ENCODE results near the gene TAPBP. TPM values are rescaled to one million over a fixed set of nuclear protein-coding genes. Genes with fewer than 3 reads are reported as not detected.

Gene TAPBP
- total and polyA plus RNA-seq, 9 of the 15 experiments (the other 6 are each of a cell fraction or from before 2014, with no cell fraction given): 5.6 to 74.0 (median 22.3) TPM

DNA sequence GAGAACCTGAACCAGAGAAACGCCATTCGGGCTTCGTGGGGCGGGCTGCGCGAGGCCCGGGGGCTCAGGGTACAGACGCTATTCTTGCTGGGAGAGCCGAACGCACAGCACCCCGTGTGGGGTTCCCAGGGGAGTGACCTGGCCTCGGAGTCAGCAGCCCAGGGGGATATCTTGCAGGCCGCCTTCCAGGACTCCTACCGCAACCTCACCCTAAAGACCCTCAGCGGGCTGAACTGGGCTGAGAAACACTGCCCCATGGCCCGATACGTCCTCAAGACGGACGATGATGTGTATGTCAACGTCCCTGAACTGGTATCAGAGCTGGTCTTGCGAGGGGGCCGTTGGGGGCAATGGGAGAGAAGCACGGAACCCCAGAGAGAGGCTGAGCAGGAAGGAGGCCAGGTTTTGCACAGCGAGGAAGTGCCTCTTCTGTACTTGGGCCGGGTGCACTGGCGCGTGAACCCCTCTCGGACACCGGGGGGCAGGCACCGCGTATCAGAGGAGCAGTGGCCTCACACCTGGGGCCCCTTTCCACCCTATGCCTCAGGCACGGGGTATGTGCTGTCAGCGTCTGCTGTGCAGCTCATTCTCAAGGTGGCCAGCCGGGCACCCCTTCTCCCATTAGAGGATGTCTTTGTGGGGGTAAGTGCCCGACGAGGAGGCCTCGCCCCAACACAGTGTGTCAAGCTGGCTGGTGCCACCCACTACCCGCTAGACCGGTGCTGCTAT is 36.1 kb downstream of the TAPBP start (continued):
- TF ChIP-seq HDAC2 (IDR thresholded peaks at IDR 0.05): no peak
- TF ChIP-seq GABPB2 (CRISPR knock-in tag; conservative IDR thresholded peaks at IDR 0.05): no peak
- TF ChIP-seq KHSRP (IDR thresholded peaks at IDR 0.05): no peak
- TF ChIP-seq ZNF311 (CRISPR knock-in tag; IDR thresholded peaks at IDR 0.05): no peak
- TF ChIP-seq, protein P1, sequence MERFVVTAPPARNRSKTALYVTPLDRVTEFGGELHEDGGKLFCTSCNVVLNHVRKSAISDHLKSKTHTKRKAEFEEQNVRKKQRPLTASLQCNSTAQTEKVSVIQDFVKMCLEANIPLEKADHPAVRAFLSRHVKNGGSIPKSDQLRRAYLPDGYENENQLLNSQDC (CRISPR knock-in tag; IDR thresholded peaks at IDR 0.05): no peak
- no peak for TF ChIP-seq ZNF668 (CRISPR knock-in tag; IDR thresholded peaks at IDR 0.05)
- TF ChIP-seq, protein P2, sequence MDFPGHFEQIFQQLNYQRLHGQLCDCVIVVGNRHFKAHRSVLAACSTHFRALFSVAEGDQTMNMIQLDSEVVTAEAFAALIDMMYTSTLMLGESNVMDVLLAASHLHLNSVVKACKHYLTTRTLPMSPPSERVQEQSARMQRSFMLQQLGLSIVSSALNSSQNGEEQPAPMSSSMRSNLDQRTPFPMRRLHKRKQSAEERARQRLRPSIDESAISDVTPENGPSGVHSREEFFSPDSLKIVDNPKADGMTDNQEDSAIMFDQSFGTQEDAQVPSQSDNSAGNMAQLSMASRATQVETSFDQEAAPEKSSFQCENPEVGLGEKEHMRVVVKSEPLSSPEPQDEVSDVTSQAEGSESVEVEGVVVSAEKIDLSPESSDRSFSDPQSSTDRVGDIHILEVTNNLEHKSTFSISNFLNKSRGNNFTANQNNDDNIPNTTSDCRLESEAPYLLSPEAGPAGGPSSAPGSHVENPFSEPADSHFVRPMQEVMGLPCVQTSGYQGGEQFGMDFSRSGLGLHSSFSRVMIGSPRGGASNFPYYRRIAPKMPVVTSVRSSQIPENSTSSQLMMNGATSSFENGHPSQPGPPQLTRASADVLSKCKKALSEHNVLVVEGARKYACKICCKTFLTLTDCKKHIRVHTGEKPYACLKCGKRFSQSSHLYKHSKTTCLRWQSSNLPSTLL (IDR thresholded peaks at IDR 0.05): no peak
- peak in 1 of 2 experiments; percentile 21; a peak in 1 of 4 replicates for TF ChIP-seq RAD21 (CRISPR knock-in tag; conservative IDR thresholded peaks at IDR 0.05 in 1 of 2, IDR thresholded peaks at IDR 0.05 in 1 of 2)
- TF ChIP-seq PTBP1 (IDR thresholded peaks at IDR 0.05; ENCODE audit: low read depth, low read length): 0 out of 2 replicates have a peak, but pooled peaks have one; percentile 35
- no peak for TF ChIP-seq FOXA1 (IDR thresholded peaks at IDR 0.05; ENCODE audit: borderline replicate concordance)
- no peak for TF ChIP-seq JUND (IDR thresholded peaks at IDR 0.05; ENCODE audit: borderline replicate concordance, low read depth, low read length)
- no peak for TF ChIP-seq JUND (tag; IDR thresholded peaks at IDR 0.05; ENCODE audit: borderline replicate concordance, low read depth, low read length)
- TF ChIP-seq HNRNPLL (IDR thresholded peaks at IDR 0.05; ENCODE audit: low read depth, low read length, poor library complexity, severe bottlenecking): no peak
- TF ChIP-seq, protein P3, sequence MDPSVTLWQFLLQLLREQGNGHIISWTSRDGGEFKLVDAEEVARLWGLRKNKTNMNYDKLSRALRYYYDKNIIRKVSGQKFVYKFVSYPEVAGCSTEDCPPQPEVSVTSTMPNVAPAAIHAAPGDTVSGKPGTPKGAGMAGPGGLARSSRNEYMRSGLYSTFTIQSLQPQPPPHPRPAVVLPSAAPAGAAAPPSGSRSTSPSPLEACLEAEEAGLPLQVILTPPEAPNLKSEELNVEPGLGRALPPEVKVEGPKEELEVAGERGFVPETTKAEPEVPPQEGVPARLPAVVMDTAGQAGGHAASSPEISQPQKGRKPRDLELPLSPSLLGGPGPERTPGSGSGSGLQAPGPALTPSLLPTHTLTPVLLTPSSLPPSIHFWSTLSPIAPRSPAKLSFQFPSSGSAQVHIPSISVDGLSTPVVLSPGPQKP (CRISPR knock-in tag; IDR thresholded peaks at IDR 0.05): no peak
- TF ChIP-seq KLF10 (CRISPR knock-in tag; IDR thresholded peaks at IDR 0.05): no peak
- TF ChIP-seq, protein P4, sequence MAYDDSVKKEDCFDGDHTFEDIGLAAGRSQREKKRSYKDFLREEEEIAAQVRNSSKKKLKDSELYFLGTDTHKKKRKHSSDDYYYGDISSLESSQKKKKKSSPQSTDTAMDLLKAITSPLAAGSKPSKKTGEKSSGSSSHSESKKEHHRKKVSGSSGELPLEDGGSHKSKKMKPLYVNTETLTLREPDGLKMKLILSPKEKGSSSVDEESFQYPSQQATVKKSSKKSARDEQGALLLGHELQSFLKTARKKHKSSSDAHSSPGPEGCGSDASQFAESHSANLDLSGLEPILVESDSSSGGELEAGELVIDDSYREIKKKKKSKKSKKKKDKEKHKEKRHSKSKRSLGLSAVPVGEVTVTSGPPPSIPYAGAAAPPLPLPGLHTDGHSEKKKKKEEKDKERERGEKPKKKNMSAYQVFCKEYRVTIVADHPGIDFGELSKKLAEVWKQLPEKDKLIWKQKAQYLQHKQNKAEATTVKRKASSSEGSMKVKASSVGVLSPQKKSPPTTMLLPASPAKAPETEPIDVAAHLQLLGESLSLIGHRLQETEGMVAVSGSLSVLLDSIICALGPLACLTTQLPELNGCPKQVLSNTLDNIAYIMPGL (CRISPR knock-in tag; IDR thresholded peaks at IDR 0.05): no peak
- no peak for TF ChIP-seq RUNX1 (IDR thresholded peaks at IDR 0.05; ENCODE audit: low read depth)
- TF ChIP-seq ZNF174 (CRISPR knock-in tag; IDR thresholded peaks at IDR 0.05): no peak
- TF ChIP-seq CREB1 (IDR thresholded peaks at IDR 0.05): no peak
- no peak for TF ChIP-seq CREB1 (CRISPR knock-in tag; IDR thresholded peaks at IDR 0.05)
- no peak for TF ChIP-seq TEAD4 (IDR thresholded peaks at IDR 0.05; ENCODE audit: low read length)
- no peak for TF ChIP-seq TEAD4 (CRISPR knock-in tag; IDR thresholded peaks at IDR 0.05; ENCODE audit: borderline replicate concordance)
- no peak for TF ChIP-seq ZNF324 (CRISPR knock-in tag; IDR thresholded peaks at IDR 0.05)
- TF ChIP-seq, protein P5, sequence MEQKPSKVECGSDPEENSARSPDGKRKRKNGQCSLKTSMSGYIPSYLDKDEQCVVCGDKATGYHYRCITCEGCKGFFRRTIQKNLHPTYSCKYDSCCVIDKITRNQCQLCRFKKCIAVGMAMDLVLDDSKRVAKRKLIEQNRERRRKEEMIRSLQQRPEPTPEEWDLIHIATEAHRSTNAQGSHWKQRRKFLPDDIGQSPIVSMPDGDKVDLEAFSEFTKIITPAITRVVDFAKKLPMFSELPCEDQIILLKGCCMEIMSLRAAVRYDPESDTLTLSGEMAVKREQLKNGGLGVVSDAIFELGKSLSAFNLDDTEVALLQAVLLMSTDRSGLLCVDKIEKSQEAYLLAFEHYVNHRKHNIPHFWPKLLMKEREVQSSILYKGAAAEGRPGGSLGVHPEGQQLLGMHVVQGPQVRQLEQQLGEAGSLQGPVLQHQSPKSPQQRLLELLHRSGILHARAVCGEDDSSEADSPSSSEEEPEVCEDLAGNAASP (IDR thresholded peaks at IDR 0.05): no peak
- no peak for TF ChIP-seq ARID2 (IDR thresholded peaks at IDR 0.05)

Measured in K562 (cell line).